T-helper 1 cell treated with Interleukin-12 subunit alpha and Interleukin-12 subunit beta and Interleukin-4 antibody, amounts not matched to agents 30 μg/mL and 1 μg/mL, for 36 hours (primary cell): Measurements from ENCODE around the gene SERHL2.
"Not testable (repeated sequence)": the region's sequence is repeated elsewhere in the genome, so short reads cannot be mapped to it uniquely, and the experiment has no call there.

Source experiments
- H3K27ac Mint-ChIP-seq: one replicate; pipeline ENCODE4 v1.8.0; 2021; ENCODE audit warnings: mild to moderate bottlenecking, mixed read lengths
- H3K27me3 Mint-ChIP-seq: one replicate; pipeline ENCODE4 v1.8.0; 2021; ENCODE audit warnings: low read depth, mixed read lengths
- H3K36me3 Mint-ChIP-seq: one replicate; pipeline ENCODE4 v1.8.0; 2021; ENCODE audit warnings: low read depth, mixed read lengths
- H3K4me1 Mint-ChIP-seq: one replicate; pipeline ENCODE4 v1.8.0; 2021; ENCODE audit warnings: low read depth, mixed read lengths
- H3K4me3 Mint-ChIP-seq: one replicate; pipeline ENCODE4 v1.8.0; 2021; ENCODE audit warnings: mild to moderate bottlenecking, moderate library complexity, mixed read lengths
- H3K9me3 Mint-ChIP-seq: one replicate; pipeline ENCODE4 v1.8.0; 2021; ENCODE audit warnings: mixed read lengths

The SERHL2 gene

GRCh38 chr22:42601879-42602465 is 48.2 kb downstream of the SERHL2 start:
- Mint-ChIP-seq H3K4me3 (no peak overlapping the region), H3K27me3 (no peaks in the 10 kb centered on the region), H3K9me3 (no peaks in the 10 kb centered on the region), H3K36me3 (peaks cover 41% of the 10 kb centered on the region), H3K27ac (no peak overlapping the region), H3K4me1 (peaks cover 9% of the 10 kb centered on the region)

DNA sequence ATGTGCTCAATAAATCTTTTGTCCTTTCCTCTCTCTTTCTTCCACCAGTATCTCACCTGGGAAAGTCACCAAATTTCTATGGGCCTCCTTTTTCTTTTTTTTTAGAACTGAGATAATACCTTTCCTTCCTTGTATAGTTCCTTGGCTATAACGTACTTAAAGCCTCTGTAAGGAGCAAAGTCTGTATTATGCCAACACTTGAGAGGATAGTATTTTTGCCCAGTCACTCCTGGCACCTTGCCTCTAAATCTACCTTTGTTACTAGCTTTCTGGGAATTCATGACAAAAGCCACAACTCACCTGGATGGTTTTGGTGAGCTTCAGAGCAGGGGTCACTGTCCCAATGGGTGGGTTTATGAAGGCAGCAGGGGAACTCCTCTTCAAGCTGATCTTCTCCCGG is 48.7 kb downstream of the SERHL2 start:
- Mint-ChIP-seq H3K4me1 (peaks cover 9% of the 10 kb centered on the region), H3K4me3 (no peak overlapping the region), H3K27ac (no peak overlapping the region), H3K36me3 (peaks cover 36% of the 10 kb centered on the region), H3K27me3 (no peaks in the 10 kb centered on the region), H3K9me3 (no peaks in the 10 kb centered on the region)

DNA sequence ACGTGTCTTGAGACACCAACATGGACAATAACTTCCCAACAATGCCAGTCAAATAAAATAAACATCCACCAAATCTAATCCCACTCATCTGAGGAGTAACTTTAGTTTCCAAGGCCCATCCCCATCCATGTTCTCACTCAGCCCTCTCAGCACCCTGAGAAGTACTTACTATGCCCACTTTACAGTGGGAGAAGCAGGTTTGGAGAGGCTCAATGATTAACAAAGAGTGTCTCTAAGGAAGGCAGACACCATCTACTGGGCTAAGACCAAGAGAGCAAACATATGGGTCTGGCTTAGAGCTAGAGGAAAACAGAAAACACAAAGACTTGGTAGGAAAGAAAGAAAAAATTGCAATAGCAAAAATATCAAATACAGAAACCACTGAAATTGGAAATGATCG is 49.7 kb downstream of the SERHL2 start:
- H3K4me3 Mint-ChIP-seq: no peak overlapping the region
- H3K36me3 Mint-ChIP-seq: peaks cover 35% of the 10 kb centered on the region
- no peaks in the 10 kb centered on the region for H3K9me3 Mint-ChIP-seq
- no peaks in the 10 kb centered on the region for H3K27me3 Mint-ChIP-seq
- peaks cover 9% of the 10 kb centered on the region for H3K4me1 Mint-ChIP-seq
- no peak overlapping the region for H3K27ac Mint-ChIP-seq

DNA sequence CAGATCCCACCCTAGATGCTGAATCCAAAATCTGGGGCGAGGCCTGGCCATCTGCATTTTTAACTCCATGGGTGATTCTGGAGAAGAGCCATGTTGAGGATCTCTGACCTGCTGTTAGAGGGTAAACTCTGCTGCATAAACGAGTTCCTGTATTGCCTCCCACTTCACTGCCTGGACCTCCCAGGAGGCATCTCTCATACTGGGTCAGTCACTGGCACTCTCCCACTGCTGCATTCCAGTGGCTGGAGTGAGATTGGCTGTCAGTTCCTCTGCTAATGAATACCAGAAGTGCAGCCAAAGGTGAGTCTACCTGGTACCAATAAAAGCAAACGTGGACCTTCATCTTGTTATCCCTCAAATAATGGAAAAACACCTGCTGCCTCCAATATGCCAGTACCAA is 50.6 kb downstream of the SERHL2 start:
- no peak overlapping the region for H3K27ac Mint-ChIP-seq
- H3K4me1 Mint-ChIP-seq: peaks cover 9% of the 10 kb centered on the region
- H3K36me3 Mint-ChIP-seq: peaks cover 28% of the 10 kb centered on the region
- H3K9me3 Mint-ChIP-seq: no peaks in the 10 kb centered on the region
- H3K4me3 Mint-ChIP-seq: no peak overlapping the region
- H3K27me3 Mint-ChIP-seq: no peaks in the 10 kb centered on the region

GRCh38 chr22:42607641-42608040 is 53.9 kb downstream of the SERHL2 start:
- Mint-ChIP-seq H3K4me1 (peaks cover 21% of the 10 kb centered on the region), H3K36me3 (peaks cover 13% of the 10 kb centered on the region)

DNA sequence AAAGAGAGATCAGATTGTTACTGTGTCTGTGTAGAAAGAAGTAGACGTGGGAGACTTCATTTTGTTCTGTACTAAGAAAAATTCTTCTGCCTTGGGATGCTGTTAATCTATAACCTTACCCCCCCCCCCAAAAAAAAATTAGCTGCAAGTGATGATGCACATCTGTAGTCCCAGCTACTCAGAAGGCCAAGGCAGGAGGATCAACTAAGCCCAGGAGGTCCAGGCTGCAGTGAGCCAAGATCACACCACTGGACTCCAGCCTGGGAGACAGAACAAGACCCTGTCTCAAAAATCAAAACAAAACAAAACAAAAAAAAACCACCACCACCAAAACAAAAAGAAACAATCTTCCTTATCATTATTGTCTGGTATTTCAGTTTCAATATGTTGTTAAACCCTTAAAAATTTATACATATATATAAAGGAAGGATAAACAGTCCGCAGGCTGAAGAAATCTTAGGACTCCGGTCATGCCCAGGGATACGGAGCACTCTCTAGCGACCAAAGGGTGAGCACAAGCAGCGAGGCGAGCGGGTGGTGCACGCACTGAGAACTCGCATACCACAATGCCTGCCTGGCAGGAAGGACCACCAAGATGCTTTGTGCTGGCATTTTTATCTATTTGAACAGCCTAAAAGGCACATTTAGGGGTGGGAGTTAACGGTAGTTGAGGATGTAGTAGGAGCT is 54.5 kb downstream of the SERHL2 start:
- Mint-ChIP-seq H3K9me3 (no peaks in the 10 kb centered on the region), H3K4me1 (peaks cover 28% of the 10 kb centered on the region), H3K27ac (no peak overlapping the region), H3K27me3 (no peaks in the 10 kb centered on the region), H3K4me3 (no peak overlapping the region), H3K36me3 (peaks cover 14% of the 10 kb centered on the region)

More at GRCh38 chr22:42607641-42608040, 53.9 kb downstream of the SERHL2 start:
- not testable (repeated sequence) for H3K4me3 Mint-ChIP-seq, H3K27ac Mint-ChIP-seq, H3K9me3 Mint-ChIP-seq, H3K27me3 Mint-ChIP-seq

DNA sequence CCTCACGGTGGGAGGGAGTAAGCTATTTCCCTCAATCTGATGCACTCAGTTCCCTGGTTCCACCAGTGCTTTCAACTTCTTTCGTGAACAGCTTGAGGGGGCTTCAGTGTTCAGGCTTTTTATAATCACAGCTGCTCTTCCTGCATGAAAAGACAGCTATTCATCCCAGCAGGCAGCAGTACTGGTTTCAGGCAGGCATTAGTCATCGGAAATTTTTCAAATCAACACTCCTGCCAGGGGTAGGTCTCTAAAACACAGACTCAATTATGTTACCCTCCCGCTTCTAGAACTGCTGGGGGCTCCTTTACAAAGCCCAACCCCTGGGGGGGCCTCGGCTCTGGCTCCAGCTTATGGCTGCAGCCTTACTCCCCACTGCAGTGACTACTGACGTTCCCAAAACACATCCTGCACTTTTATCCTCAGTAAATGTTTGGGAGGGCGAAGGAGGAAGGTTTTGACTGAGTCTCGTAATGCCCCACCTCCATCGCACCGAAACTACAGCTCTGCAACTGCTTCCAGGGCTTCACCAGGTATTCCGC is 55.1 kb downstream of the SERHL2 start:
- H3K9me3 Mint-ChIP-seq: no peaks in the 10 kb centered on the region
- H3K27me3 Mint-ChIP-seq: no peaks in the 10 kb centered on the region
- H3K4me3 Mint-ChIP-seq: no peak overlapping the region
- no peak overlapping the region for H3K27ac Mint-ChIP-seq
- peaks cover 28% of the 10 kb centered on the region for H3K4me1 Mint-ChIP-seq
- H3K36me3 Mint-ChIP-seq: peaks cover 14% of the 10 kb centered on the region

DNA sequence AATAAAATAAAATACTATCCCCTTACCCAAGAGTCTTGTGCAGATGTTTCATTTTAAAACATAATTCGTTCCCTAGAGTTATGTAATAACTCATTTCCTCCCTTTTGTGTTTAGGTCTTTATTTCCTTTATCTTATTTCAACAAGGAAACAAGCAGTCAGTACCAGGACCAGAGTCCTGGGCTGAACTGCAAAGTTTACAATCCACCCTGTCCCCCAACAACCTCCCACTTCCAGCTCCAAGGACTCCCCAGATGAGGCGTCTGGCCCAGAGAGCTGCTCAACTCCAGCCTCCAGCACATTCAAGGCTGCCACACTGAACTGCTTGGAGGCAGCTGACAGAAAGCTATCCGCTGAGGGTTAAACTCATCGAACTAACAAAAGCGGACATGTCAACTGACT is 56.4 kb downstream of the SERHL2 start:
- H3K27ac Mint-ChIP-seq: peak overlapping the region; percentile 36
- no peak overlapping the region for H3K4me3 Mint-ChIP-seq
- no peaks in the 10 kb centered on the region for H3K9me3 Mint-ChIP-seq
- no peaks in the 10 kb centered on the region for H3K27me3 Mint-ChIP-seq
- peaks cover 16% of the 10 kb centered on the region for H3K36me3 Mint-ChIP-seq
- H3K4me1 Mint-ChIP-seq: peaks cover 32% of the 10 kb centered on the region

- Mint-ChIP-seq H3K27me3 (no peaks in the 10 kb centered on the region), H3K27ac (no peak overlapping the region), H3K9me3 (no peaks in the 10 kb centered on the region), H3K4me3 (no peak overlapping the region), H3K4me1 (peaks cover 38% of the 10 kb centered on the region), H3K36me3 (peaks cover 16% of the 10 kb centered on the region)
Observed at GRCh38 chr22:42611051-42611450, 57.3 kb downstream of the SERHL2 start.

GRCh38 chr22:42612336-42612735 is 58.6 kb downstream of the SERHL2 start:
- peak overlapping the region; percentile 31 for H3K27ac Mint-ChIP-seq
- H3K27me3 Mint-ChIP-seq: no peaks in the 10 kb centered on the region
- H3K36me3 Mint-ChIP-seq: peaks cover 13% of the 10 kb centered on the region
- no peak overlapping the region for H3K4me3 Mint-ChIP-seq
- peaks cover 36% of the 10 kb centered on the region for H3K4me1 Mint-ChIP-seq
- H3K9me3 Mint-ChIP-seq: no peaks in the 10 kb centered on the region

DNA sequence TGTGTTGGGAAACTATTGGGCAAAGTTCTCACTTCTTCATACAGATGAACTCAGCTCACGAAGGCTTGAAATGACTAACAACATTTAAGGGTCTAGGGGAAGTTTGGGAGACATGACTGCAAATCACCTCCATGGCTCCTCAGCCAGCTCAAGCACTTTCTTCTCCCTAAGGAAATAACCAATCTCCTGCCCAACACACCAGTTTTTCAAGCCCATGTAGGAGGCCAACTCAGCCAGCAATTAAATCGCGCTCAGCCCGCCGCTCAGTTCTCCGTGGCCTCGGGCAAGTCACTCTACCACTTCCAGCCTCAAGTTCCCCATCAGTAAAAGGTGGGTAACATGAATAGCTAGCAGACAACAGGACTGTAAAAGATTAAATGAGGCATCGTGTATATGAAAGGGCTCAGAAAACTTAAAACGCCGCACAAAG is 60.1 kb downstream of the SERHL2 start:
- no peaks in the 10 kb centered on the region for H3K27me3 Mint-ChIP-seq
- H3K36me3 Mint-ChIP-seq: peaks cover 13% of the 10 kb centered on the region
- peaks cover 41% of the 10 kb centered on the region for H3K4me1 Mint-ChIP-seq
- H3K9me3 Mint-ChIP-seq: no peaks in the 10 kb centered on the region
- peak overlapping the region; percentile 92 for H3K27ac Mint-ChIP-seq
- H3K4me3 Mint-ChIP-seq: peak overlapping the region; percentile 91

GRCh38 chr22:42614312-42615091 is 60.7 kb downstream of the SERHL2 start, which contains the start of gene POLDIP3:
Gene POLDIP3 (minus strand): TSS chr22:42614883. CDS start chr22:42614857, 26 bp downstream.
- no peaks in the 10 kb centered on the region for H3K27me3 Mint-ChIP-seq
- H3K4me3 Mint-ChIP-seq: peak within 1 kb of the TSS; percentile 95
- H3K9me3 Mint-ChIP-seq: no peaks in the 10 kb centered on the region
- H3K27ac Mint-ChIP-seq: peak within 1 kb of the TSS; percentile 98
- H3K36me3 Mint-ChIP-seq: peaks cover 13% of the 10 kb centered on the region
- peaks cover 41% of the 10 kb centered on the region for H3K4me1 Mint-ChIP-seq

GRCh38 chr22:42615092-42615859 is 61.5 kb downstream of the SERHL2 start:
- Mint-ChIP-seq H3K4me3 (peak overlapping the region; percentile 95), H3K4me1 (peaks cover 38% of the 10 kb centered on the region), H3K9me3 (no peaks in the 10 kb centered on the region), H3K27me3 (no peaks in the 10 kb centered on the region), H3K27ac (peak overlapping the region; percentile 98), H3K36me3 (peaks cover 10% of the 10 kb centered on the region)

GRCh38 chr22:42615860-42616175 is 62.1 kb downstream of the SERHL2 start:
- H3K4me3 Mint-ChIP-seq: peak overlapping the region; percentile 95
- H3K9me3 Mint-ChIP-seq, H3K27me3 Mint-ChIP-seq, H3K36me3 Mint-ChIP-seq: not testable (repeated sequence)
- H3K4me1 Mint-ChIP-seq: peaks cover 36% of the 10 kb centered on the region
- peak overlapping the region; percentile 98 for H3K27ac Mint-ChIP-seq
